ENCODE measurements around the gene STAMBP.

Gene STAMBP

GRCh38 chr2:73836141-73836943 is 7.6 kb downstream of the STAMBP start:
- no peak overlapping the region for H3K4me3 ChIP-seq (replicated peaks; ENCODE audit: low read depth, low read length)
- no peak for DNase-seq (ENCODE audit: extremely low read depth, low read depth)
- no peak for TF ChIP-seq CTCF (IDR thresholded peaks at IDR 0.05; ENCODE audit: low read depth, low read length, missing control alignments)

GRCh38 chr2:73837847-73838585 is 9.3 kb downstream of the STAMBP start:
- no peak for DNase-seq (ENCODE audit: extremely low read depth, low read depth)
- TF ChIP-seq CTCF (IDR thresholded peaks at IDR 0.05; ENCODE audit: low read depth, low read length, missing control alignments), result no peak

GRCh38 chr2:73838889-73839534 is 10.3 kb downstream of the STAMBP start:
- H3K4me3 ChIP-seq (replicated peaks; ENCODE audit: low read depth, low read length), result no peak overlapping the region
- TF ChIP-seq CTCF (IDR thresholded peaks at IDR 0.05; ENCODE audit: low read depth, low read length, missing control alignments), result no peak
- no peak for DNase-seq (ENCODE audit: extremely low read depth, low read depth)

More at GRCh38 chr2:73837847-73838585, 9.3 kb downstream of the STAMBP start:
- no peak overlapping the region for H3K4me3 ChIP-seq (replicated peaks; ENCODE audit: low read depth, low read length)

- H3K4me3 ChIP-seq (replicated peaks; ENCODE audit: low read depth, low read length), result no peak overlapping the region
- TF ChIP-seq CTCF (IDR thresholded peaks at IDR 0.05; ENCODE audit: low read depth, low read length, missing control alignments), result no peak
- no peak for DNase-seq (ENCODE audit: extremely low read depth, low read depth)
Measured at GRCh38 chr2:73839653-73840411, 11.1 kb downstream of the STAMBP start.

- DNase-seq (ENCODE audit: extremely low read depth, low read depth), result no peak
- no peak for TF ChIP-seq CTCF (IDR thresholded peaks at IDR 0.05; ENCODE audit: low read depth, low read length, missing control alignments)
- H3K4me3 ChIP-seq (replicated peaks; ENCODE audit: low read depth, low read length), result no peak overlapping the region
Measured at GRCh38 chr2:73841912-73842738, 13.4 kb downstream of the STAMBP start.

GRCh38 chr2:73842739-73843019 is 13.9 kb downstream of the STAMBP start:
- TF ChIP-seq CTCF (IDR thresholded peaks at IDR 0.05; ENCODE audit: low read depth, low read length, missing control alignments), result no peak
- no peak overlapping the region for H3K4me3 ChIP-seq (replicated peaks; ENCODE audit: low read depth, low read length)
- DNase-seq (ENCODE audit: extremely low read depth, low read depth), result no peak

All from HFF-Myc (cell line).